GM12875 (cell line): ENCODE measurements around the gene FLNC.

Experiments used
- H3K4me3 ChIP-seq: one replicate; pipeline ENCODE4 v1.5.1; 2011; ENCODE audit warnings: low read depth, low read length, control low read depth
- TF ChIP-seq, protein P1 (sequence below): IDR thresholded peaks from 2 replicates; pipeline ENCODE4 v1.5.1; 2011; ENCODE audit warnings: low read depth, mild to moderate bottlenecking, control low read depth, inconsistent platforms, low read length, moderate library complexity, borderline replicate concordance; ENCODE audit not compliant: insufficient read depth

The FLNC gene, protein sequence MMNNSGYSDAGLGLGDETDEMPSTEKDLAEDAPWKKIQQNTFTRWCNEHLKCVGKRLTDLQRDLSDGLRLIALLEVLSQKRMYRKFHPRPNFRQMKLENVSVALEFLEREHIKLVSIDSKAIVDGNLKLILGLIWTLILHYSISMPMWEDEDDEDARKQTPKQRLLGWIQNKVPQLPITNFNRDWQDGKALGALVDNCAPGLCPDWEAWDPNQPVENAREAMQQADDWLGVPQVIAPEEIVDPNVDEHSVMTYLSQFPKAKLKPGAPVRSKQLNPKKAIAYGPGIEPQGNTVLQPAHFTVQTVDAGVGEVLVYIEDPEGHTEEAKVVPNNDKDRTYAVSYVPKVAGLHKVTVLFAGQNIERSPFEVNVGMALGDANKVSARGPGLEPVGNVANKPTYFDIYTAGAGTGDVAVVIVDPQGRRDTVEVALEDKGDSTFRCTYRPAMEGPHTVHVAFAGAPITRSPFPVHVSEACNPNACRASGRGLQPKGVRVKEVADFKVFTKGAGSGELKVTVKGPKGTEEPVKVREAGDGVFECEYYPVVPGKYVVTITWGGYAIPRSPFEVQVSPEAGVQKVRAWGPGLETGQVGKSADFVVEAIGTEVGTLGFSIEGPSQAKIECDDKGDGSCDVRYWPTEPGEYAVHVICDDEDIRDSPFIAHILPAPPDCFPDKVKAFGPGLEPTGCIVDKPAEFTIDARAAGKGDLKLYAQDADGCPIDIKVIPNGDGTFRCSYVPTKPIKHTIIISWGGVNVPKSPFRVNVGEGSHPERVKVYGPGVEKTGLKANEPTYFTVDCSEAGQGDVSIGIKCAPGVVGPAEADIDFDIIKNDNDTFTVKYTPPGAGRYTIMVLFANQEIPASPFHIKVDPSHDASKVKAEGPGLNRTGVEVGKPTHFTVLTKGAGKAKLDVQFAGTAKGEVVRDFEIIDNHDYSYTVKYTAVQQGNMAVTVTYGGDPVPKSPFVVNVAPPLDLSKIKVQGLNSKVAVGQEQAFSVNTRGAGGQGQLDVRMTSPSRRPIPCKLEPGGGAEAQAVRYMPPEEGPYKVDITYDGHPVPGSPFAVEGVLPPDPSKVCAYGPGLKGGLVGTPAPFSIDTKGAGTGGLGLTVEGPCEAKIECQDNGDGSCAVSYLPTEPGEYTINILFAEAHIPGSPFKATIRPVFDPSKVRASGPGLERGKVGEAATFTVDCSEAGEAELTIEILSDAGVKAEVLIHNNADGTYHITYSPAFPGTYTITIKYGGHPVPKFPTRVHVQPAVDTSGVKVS (N-terminal part only)

DNA sequence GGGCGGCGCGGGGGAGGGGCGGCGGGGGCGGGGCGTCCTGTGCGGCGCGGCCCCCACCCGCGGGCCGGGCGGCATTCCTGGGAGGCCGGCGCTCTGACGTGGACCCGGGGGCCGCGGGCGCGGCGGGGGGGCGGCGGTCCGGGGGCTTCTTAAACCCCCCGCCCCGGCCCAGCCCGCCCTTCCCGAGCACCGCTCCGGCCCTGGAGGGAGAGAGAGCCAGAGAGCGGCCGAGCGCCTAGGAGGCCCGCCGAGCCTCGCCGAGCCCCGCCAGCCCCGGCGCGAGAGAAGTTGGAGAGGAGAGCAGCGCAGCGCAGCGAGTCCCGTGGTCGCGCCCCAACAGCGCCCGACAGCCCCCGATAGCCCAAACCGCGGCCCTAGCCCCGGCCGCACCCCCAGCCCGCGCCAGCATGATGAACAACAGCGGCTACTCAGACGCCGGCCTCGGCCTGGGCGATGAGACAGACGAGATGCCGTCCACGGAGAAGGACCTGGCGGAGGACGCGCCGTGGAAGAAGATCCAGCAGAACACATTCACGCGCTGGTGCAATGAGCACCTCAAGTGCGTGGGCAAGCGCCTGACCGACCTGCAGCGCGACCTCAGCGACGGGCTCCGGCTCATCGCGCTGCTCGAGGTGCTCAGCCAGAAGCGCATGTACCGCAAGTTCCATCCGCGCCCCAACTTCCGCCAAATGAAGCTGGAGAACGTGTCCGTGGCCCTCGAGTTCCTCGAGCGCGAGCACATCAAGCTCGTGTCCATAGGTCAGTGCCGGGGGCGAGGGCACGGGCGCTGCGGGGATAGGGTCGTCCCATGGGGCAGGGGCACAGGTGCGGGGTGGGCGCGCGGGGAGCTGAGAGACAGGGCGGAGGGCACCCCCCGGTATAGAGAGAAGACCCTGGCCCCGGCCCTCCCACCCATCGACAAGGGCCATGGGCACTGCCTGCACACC is at the start of gene FLNC:
Gene FLNC, plus strand, starts transcription at position 176 of the 947 bp plus-strand sequence. Its CDS starts 232 bp downstream, at position 408.
- TF ChIP-seq, protein P1, sequence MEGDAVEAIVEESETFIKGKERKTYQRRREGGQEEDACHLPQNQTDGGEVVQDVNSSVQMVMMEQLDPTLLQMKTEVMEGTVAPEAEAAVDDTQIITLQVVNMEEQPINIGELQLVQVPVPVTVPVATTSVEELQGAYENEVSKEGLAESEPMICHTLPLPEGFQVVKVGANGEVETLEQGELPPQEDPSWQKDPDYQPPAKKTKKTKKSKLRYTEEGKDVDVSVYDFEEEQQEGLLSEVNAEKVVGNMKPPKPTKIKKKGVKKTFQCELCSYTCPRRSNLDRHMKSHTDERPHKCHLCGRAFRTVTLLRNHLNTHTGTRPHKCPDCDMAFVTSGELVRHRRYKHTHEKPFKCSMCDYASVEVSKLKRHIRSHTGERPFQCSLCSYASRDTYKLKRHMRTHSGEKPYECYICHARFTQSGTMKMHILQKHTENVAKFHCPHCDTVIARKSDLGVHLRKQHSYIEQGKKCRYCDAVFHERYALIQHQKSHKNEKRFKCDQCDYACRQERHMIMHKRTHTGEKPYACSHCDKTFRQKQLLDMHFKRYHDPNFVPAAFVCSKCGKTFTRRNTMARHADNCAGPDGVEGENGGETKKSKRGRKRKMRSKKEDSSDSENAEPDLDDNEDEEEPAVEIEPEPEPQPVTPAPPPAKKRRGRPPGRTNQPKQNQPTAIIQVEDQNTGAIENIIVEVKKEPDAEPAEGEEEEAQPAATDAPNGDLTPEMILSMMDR, result no peak
- H3K4me3 ChIP-seq, result no peak within 1 kb of the TSS

DNA sequence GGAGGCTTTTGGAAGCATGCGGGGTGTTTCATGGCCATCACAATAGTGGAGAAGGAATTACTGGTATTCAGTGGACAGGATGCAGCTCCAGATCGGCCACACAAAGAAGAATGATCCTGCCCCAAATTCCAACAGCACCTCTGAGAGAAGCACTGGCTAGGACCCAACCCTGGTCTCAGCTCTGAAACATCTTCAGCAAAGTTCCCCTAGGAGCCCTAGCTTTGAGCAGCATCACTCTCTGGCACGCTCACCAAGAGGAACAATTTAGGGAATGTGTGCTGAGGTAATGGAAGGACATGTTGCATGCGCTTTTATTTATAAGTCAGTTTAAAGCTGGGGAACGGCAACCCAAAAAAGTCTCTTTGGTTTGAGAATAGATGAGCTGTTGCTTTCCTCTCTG is 49.1 kb upstream of the FLNC start:
- no peak overlapping the region for H3K4me3 ChIP-seq

DNA sequence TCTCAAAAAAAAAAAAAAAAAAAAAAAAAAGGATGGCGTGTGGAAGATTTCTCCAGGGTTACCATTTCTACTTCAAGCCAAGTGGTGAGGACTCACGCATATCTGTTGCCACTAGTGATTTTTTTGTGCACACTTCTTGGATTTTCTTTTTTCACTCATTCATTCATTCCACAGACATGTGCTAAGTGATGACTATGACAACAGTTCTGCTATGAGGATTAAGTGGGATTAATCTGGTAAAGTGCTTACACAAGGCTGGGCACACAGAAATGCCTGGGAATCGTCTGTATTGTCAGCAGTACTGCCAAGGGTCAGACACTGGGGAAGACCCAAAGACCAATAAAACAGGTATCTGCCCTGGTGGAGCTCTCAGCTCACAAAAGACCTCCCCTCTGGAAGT is 48.4 kb upstream of the FLNC start:
- TF ChIP-seq, protein P1, result no peak
- no peak overlapping the region for H3K4me3 ChIP-seq

More for the DNA sequence above, 49.1 kb upstream of the FLNC start:
- TF ChIP-seq, protein P1, result no peak

DNA sequence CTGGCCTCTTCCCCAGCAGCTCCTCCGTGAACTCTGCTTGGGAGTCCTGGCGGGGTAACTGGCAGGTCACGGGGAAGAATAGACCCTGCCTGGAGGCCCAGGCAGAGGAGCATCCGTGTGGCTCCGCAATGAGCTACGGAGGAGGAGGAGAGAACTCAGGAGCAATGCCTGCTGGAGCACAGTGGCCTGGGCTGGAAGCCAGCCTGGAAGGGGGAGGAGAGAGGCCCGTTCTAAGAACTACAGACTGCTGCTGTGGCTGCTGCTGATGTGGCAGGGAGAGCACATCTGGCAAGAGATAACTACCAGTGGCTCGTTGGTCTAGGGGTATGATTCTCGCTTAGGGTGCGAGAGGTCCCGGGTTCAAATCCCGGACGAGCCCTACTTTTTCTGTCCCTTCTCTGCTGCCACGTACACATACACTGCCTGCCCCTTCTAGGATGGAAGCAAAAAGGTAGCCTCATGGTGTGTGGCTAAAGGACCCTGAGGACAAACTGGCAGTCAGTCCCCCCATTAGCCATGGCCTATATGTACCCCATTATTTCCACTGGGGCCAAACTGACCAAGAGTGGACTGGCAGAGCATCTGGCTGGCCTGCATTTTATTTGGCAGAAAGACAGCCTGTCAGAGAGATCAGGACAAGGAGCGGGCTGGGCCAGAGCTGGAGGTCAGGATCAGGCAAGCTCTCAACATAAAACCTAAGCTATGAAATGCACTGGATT is 46.9 kb upstream of the FLNC start:
- TF ChIP-seq, protein P1, result no peak
- no peak overlapping the region for H3K4me3 ChIP-seq

DNA sequence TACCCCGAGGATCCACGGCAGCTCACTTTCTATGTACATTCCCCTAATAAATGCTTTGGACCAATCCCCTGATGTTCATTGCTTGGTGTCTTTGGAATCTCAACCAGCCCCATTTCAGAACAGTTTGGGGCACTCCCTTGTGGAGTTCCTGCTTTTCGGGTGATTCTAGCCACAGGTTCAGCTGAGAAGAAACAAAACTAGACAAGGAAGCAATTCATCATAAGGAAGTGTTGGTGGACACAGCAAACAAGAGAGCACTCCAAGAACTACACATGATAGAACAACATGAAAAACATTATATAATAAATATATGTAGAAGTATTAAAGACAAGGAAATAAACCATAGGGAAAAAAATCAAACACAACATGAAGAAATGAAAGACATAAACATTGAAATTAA is 44.5 kb upstream of the FLNC start:
- TF ChIP-seq, protein P1, result no peak

More for the DNA sequence above, 44.5 kb upstream of the FLNC start:
- H3K4me3 ChIP-seq, result no peak overlapping the region
